ENCODE results near the gene PPT1.

Gene PPT1

GRCh38 chr1:40023379-40023944 lies 73.6 kb downstream of the PPT1 start:
- DNase-seq: no peak

Data from cortex of kidney (tissue), 1 donor.